K562 (cell line): Measurements from ENCODE around the gene EMX2. TPM values are rescaled to one million over a fixed set of nuclear protein-coding genes. Genes with fewer than 3 reads are reported as not detected.

ENCODE experiments used
- ATAC-seq: fragments of 200-7000 bp; cut with Tn5 transposase; 3 replicates; pipeline ENCODE4 v1.9.1; 2020; ENCODE audit warnings: moderate library complexity
- BruUV-seq: library from RNA; stranded (reverse); fragments of 400-500 nt; replicated peaks from 2 replicates; lab custom pipeline; 2021; lab: Mats Ljungman, UMichigan
- CTCF ChIA-PET: fragments of 300-600 bp; formaldehyde crosslinking; extraction: SDS; loops from one replicate; lab custom pipeline; 2021; ENCODE audit warnings: low intra/inter-chr PET ratio; lab: Yijun Ruan, JAX
- POLR2A ChIA-PET: fragments of 300-600, 350-650 bp; sonication (Branson Sonifier 250); formaldehyde crosslinking; extraction: SDS; loops from one replicate; lab custom pipeline; 2021; ENCODE audit warnings: antibody characterized with exemption, inconsistent platforms; lab: Yijun Ruan, JAX
- DNase-seq, 4 experiments: peaks; one replicate each; pipeline versions ENCODE4 v3.0.0 to v3.0.0-alpha.2; 2011 to 2018; ENCODE audit warnings: low spot score in 3 of 4, mixed read lengths in 3 of 4; ENCODE audit errors: extremely low read depth in 1 of 4
- FAIRE-seq: peaks from 2 replicates; lab custom pipeline; 2011; peaks lifted over from hg19 to GRCh38; lab: Jason Lieb, UNC
- H2AFZ ChIP-seq: 2 replicates; pipeline ENCODE4 v1.6.0; 2011; ENCODE audit warnings: low read depth, low read length, control low read depth, inconsistent platforms
- H3K27ac ChIP-seq: fragments of 200-600 bp; 3 replicates; pipeline ENCODE4 v1.8.0; 2011; ENCODE audit warnings: low read depth, mild to moderate bottlenecking, control low read depth, inconsistent platforms, low read length, moderate library complexity, mixed read lengths; ENCODE audit errors: extremely low read depth
- H3K27me3 ChIP-seq, 2 experiments: fragments of 300-600 bp in 1 of 2; 2 replicates in 1 of 2; 3 replicates in 1 of 2; pipeline versions ENCODE4 v1.6.0 to v1.8.0; 2011; ENCODE audit warnings: inconsistent platforms in 2 of 2, low read length in 2 of 2, mild to moderate bottlenecking in 1 of 2, mixed read lengths in 1 of 2, moderate library complexity in 1 of 2; ENCODE audit not compliant: control insufficient read depth in 2 of 2, insufficient read depth in 2 of 2
- H3K36me3 ChIP-seq: fragments of 300-600 bp; 3 replicates; pipeline ENCODE4 v1.8.0; 2011; ENCODE audit warnings: mild to moderate bottlenecking, low read length, inconsistent platforms; ENCODE audit not compliant: control insufficient read depth, insufficient read depth
- H3K4me1 ChIP-seq, 2 experiments: fragments of 200-600 bp in 1 of 2; replicated peaks in 1 of 2; 2 replicates in 1 of 2; 3 replicates in 1 of 2; pipeline versions ENCODE4 v1.5.1 to v1.8.0; 2011; ENCODE audit warnings: inconsistent platforms in 2 of 2, low read length in 2 of 2, mild to moderate bottlenecking in 1 of 2, mixed read lengths in 1 of 2, moderate library complexity in 1 of 2; ENCODE audit not compliant: control insufficient read depth in 2 of 2, insufficient read depth in 2 of 2
- H3K4me2 ChIP-seq: 2 replicates; pipeline ENCODE4 v1.6.1; 2011; ENCODE audit warnings: low read length, control low read depth, inconsistent platforms, mixed read lengths; ENCODE audit not compliant: insufficient read depth
- H3K4me3 ChIP-seq: fragments of 200-600 bp; sonication (generic), shearing (Covaris generic); 2 replicates; pipeline ENCODE4 v1.5.1; 2016; ENCODE audit warnings: control low read depth, inconsistent platforms
- H3K79me2 ChIP-seq: fragments of 200-600 bp; 3 replicates; pipeline ENCODE4 v1.8.0; 2011; ENCODE audit warnings: low read length, inconsistent platforms; ENCODE audit not compliant: control insufficient read depth, insufficient read depth
- H3K9ac ChIP-seq, 2 experiments: 2 replicates each; pipeline versions ENCODE4 v1.6.0 to v1.6.1; 2011; ENCODE audit warnings: low read depth in 2 of 2, low read length in 2 of 2, control low read depth in 1 of 2, inconsistent platforms in 1 of 2, mild to moderate bottlenecking in 1 of 2, mixed read lengths in 1 of 2; ENCODE audit not compliant: insufficient read depth in 1 of 2
- H3K9me1 ChIP-seq: one replicate; pipeline ENCODE4 v1.6.0; 2011; ENCODE audit warnings: inconsistent platforms, mild to moderate bottlenecking, low read length, moderate library complexity; ENCODE audit not compliant: control insufficient read depth, insufficient read depth
- H3K9me3 ChIP-seq: replicated peaks from 2 replicates; pipeline ENCODE4 v1.5.1; 2011; ENCODE audit warnings: low read depth, low read length, inconsistent platforms; ENCODE audit not compliant: control insufficient read depth, insufficient read depth
- H4K20me1 ChIP-seq: replicated peaks from 2 replicates; pipeline ENCODE4 v1.6.1; 2011; ENCODE audit warnings: low read length, inconsistent platforms, mixed read lengths; ENCODE audit not compliant: control insufficient read depth, insufficient read depth
- BDP1 ChIP-seq: IDR thresholded peaks from 3 replicates; pipeline ENCODE4 v1.6.1; 2011; ENCODE audit not compliant: insufficient read length, insufficient read depth
- MECOM ChIP-seq: fragments of 250-450 bp; sonication (Bioruptor Pico); IDR thresholded peaks from 2 replicates; pipeline ENCODE4 v1.8.0; 2022; ENCODE audit warnings: inconsistent platforms
- SMARCC2 ChIP-seq: fragments of 450-650 bp; IDR thresholded peaks from 2 replicates; pipeline ENCODE4 v1.6.1; 2017; ENCODE audit warnings: antibody characterized with exemption, moderate library complexity, mild to moderate bottlenecking, low read depth
- SMARCE1 ChIP-seq: fragments of 450-650 bp; IDR thresholded peaks from 2 replicates; pipeline ENCODE4 v1.7.1; 2016; ENCODE audit warnings: mild to moderate bottlenecking
- SUPT5H ChIP-seq: fragments of 450-650 bp; IDR thresholded peaks from 2 replicates; pipeline ENCODE4 v1.6.1; 2016
- TBL1XR1 ChIP-seq, 2 experiments: IDR thresholded peaks; 2 replicates each; pipeline ENCODE4 v1.6.1; 2012; ENCODE audit warnings: improper control_type of control experiment in 2 of 2, low read length in 2 of 2, mild to moderate bottlenecking in 1 of 2
- ZFX ChIP-seq: sonication (generic); formaldehyde crosslinking; IDR thresholded peaks from 2 replicates; pipeline ENCODE4 v1.8.0; 2022; ENCODE audit warnings: mild to moderate bottlenecking, missing genetic modification reagents, moderate library complexity
- WGBS: fragments of 100-300 bp; shearing (Covaris generic); methylation state at CpG from one replicate; pipeline ENCODE4 v1.1.6; 2016; ENCODE audit warnings: low coverage, mixed read lengths; ENCODE audit not compliant: insufficient coverage; ENCODE audit errors: missing lambda C conversion rate; 5-methylcytosine and 5-hydroxymethylcytosine counted together
- in situ Hi-C: fragments of 300-500 bp; cut with MboI; formaldehyde crosslinking; loops from 4 replicates; pipeline ENCODE4 v1.15.0; 2018; ENCODE audit warnings: inconsistent platforms, mixed read lengths
- intact Hi-C: fragments of 100-400 bp; cut with micrococcal nuclease; formaldehyde crosslinking; loops from 2 replicates; pipeline ENCODE4 v1.14.2; 2022
- polyA plus RNA-seq, 8 experiments: library from polyadenylated mRNA; depleted of rRNA in 4 of 8; stranded (reverse) in 5 of 8; unstranded in 3 of 8; fragments of >200 nt; fragmentation: Nextera tagmentation in 2 of 8; fragmentation: Illumina TruSeq in 1 of 8; extraction: Ambion mirVana in 2 of 8; extraction: Trizol in 1 of 8; gene quantifications; 2 replicates each; pipeline versions ENCODE4 v1.2.1 to v1.2.3, GENCODE V29; 2011 to 2014; ENCODE audit warnings: inconsistent platforms in 1 of 8, missing spikeins in 1 of 8
- total RNA-seq, 7 experiments: library from RNA; depleted of rRNA in 6 of 7; stranded (reverse); fragments of >200 nt in 6 of 7; fragmentation: Illumina TruSeq in 2 of 7; extraction: Trizol in 2 of 7; gene quantifications; 2 replicates each; pipeline versions ENCODE4 v1.2.1 to v1.2.3, GENCODE V29; 2011 to 2021; ENCODE audit warnings: low replicate concordance in 1 of 7
- TF ChIP-seq, protein P1 (sequence below): fragments of 250-450 bp; sonication (Bioruptor Pico); IDR thresholded peaks from 2 replicates; pipeline ENCODE4 v1.5.0; 2021
- TF ChIP-seq, protein P2 (sequence below): sonication (generic); formaldehyde crosslinking; IDR thresholded peaks from 2 replicates; pipeline ENCODE4 v1.8.0; 2022; ENCODE audit warnings: mild to moderate bottlenecking, low read depth, missing genetic modification reagents
- TF ChIP-seq, protein P3 (sequence below): sonication (generic); formaldehyde crosslinking; IDR thresholded peaks from 2 replicates; pipeline ENCODE4 v1.9.0; 2022; ENCODE audit warnings: mild to moderate bottlenecking, missing genetic modification reagents

Gene EMX2
- total and polyA plus RNA-seq, 9 of the 15 experiments (the other 6 are each of a cell fraction or from before 2014, with no cell fraction given): not detected

DNA sequence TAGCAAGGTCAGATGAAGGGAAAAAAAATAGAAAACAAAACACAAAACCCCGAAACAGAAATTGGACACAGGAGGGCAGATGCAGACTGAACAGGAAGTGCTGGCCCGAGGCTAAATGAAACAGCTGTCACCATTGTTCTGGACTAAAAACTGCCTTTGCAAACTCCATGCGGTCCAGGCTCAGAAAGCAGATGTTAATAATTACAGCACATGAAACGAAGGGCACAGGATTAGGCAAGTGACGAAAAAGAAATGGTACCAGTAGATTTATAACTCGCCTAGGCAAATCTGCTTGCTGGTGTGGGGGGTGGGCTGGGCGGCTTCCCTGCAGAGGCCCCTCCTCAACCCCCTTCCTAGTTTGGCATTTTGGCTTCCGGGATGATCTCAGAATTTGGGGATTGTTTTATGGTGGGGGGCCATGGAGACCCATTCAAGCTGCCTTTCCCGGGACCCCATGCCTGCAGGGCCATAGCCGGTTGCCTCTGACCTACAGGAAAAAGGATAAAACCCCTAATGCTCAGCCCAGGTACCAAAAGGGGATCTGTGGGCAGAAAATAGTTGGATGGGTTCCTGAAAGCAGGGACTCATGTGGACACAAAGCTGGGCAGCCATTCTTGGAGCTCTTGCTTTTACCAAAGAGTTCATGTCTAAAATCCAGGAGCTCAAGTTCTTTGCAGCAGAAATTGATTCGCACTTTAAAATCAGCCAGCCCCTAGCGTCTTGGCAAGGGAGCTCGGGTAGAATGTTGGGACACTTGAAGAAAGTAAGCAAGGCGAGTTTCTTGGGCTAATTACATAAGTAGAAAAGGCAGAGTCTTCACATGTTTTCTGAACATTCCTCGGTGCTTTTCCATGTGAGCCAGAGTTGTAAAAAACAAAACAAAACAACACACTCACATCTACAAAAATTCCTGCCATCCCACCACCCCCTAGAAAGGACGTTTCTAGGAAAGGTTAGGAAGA, 39.0 kb upstream of the EMX2 start:
- WGBS: 0% methylated on average over 16 of the region's 16 CpGs
- Histone ChIP-seq H3K9me3 (no peaks in the 10 kb centered on the region), H3K9me1 (no peaks in the 10 kb centered on the region), H3K4me2 (no peak overlapping the region), H3K79me2 (no peaks in the 10 kb centered on the region), H2AFZ (no peak overlapping the region), H3K27ac (no peak overlapping the region), H3K4me1 (no peaks in the 10 kb centered on the region), H3K27me3 (peaks cover 7 to 37% of the 10 kb centered on the region in 2 experiments), H4K20me1 (no peaks in the 10 kb centered on the region), H3K9ac (no peak overlapping the region), H3K4me3 (no peak overlapping the region), H3K36me3 (no peaks in the 10 kb centered on the region)
- ChIA-PET CTCF (no interaction called here), POLR2A (interaction anchor here (0.6 to 0.9 kb wide), 3 partner anchors 42 to 810 kb away, joined by 3 read pairs; no protein-coding TSS in a partner anchor)
- no TSS peak for BruUV-seq
- ATAC-seq (no peak), FAIRE-seq (no peak), DNase-seq (no peak)
- intact Hi-C loops: no loop called here
- no peak for TF ChIP-seq BDP1
- TF ChIP-seq SMARCE1: no peak
- in situ Hi-C loops: no loop called here

DNA sequence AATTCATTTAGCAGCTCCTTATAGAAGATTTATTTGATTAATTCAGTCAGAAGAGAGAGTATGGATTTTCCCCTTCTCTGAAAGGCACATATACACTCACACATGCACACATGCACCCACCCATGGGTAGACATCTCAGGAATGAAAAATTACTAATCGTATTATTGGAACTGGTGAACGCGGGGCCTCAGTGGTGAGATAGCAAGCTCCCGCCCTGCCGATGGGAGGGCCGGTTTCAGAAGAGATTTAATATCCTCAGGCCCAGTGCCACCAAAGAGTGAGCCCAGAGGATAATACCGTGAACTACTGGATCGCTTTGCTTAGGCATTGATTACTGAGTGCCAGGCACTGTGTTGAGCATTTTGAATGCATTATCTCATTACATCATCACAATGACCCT, 38.0 kb upstream of the EMX2 start:
- Histone ChIP-seq H3K4me1 (no peaks in the 10 kb centered on the region), H3K27ac (no peak overlapping the region), H4K20me1 (no peaks in the 10 kb centered on the region), H3K9me3 (no peaks in the 10 kb centered on the region), H3K4me2 (no peak overlapping the region), H3K9me1 (no peaks in the 10 kb centered on the region), H3K4me3 (no peak overlapping the region), H3K27me3 (peaks cover 7 to 31% of the 10 kb centered on the region in 2 experiments), H3K9ac (no peak overlapping the region), H3K79me2 (no peaks in the 10 kb centered on the region), H3K36me3 (no peaks in the 10 kb centered on the region), H2AFZ (no peak overlapping the region)
- intact Hi-C loops: no loop called here
- no peak for FAIRE-seq
- in situ Hi-C loops: no loop called here
- WGBS: 4% methylated on average over 8 of the region's 8 CpGs
- no TSS peak for BruUV-seq
- no peak for DNase-seq
- ChIA-PET CTCF (no interaction called here), POLR2A (no interaction called here)
- ATAC-seq: no peak
- TF ChIP-seq TBL1XR1 (IDR thresholded peaks at IDR 0.05; ENCODE audit: low read length in 2 of 2) (no peak), ZFX (CRISPR knock-in tag) (no peak), SMARCC2 (no peak), SUPT5H (no peak), MECOM (no peak)
- TF ChIP-seq, protein P1, sequence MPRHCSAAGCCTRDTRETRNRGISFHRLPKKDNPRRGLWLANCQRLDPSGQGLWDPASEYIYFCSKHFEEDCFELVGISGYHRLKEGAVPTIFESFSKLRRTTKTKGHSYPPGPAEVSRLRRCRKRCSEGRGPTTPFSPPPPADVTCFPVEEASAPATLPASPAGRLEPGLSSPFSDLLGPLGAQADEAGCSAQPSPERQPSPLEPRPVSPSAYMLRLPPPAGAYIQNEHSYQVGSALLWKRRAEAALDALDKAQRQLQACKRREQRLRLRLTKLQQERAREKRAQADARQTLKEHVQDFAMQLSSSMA (CRISPR knock-in tag): no peak
- TF ChIP-seq, protein P2, sequence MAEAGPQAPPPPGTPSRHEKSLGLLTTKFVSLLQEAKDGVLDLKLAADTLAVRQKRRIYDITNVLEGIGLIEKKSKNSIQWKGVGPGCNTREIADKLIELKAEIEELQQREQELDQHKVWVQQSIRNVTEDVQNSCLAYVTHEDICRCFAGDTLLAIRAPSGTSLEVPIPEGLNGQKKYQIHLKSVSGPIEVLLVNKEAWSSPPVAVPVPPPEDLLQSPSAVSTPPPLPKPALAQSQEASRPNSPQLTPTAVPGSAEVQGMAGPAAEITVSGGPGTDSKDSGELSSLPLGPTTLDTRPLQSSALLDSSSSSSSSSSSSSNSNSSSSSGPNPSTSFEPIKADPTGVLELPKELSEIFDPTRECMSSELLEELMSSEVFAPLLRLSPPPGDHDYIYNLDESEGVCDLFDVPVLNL: no peak
- TF ChIP-seq, protein P3, sequence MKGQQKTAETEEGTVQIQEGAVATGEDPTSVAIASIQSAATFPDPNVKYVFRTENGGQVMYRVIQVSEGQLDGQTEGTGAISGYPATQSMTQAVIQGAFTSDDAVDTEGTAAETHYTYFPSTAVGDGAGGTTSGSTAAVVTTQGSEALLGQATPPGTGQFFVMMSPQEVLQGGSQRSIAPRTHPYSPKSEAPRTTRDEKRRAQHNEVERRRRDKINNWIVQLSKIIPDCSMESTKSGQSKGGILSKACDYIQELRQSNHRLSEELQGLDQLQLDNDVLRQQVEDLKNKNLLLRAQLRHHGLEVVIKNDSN (CRISPR knock-in tag): no peak
